Stomach (tissue), 9 donors: ENCODE data around the gene CDCA5. TPM values are rescaled to one million over a fixed set of nuclear protein-coding genes. Genes with fewer than 3 reads are reported as not detected.
A peak's percentile ranks its signal among the peaks of the same experiment; 100 is the strongest.

Experiments used
- DNase-seq, 2 donors: peaks; one replicate each; pipeline versions ENCODE4 v3.0.0 to v3.0.0-alpha.2; 2013 to 2019
- H3K27ac ChIP-seq, 5 donors: fragments of 200-600 bp in 4 of 5; sonication (generic) in 4 of 5; one replicate each; pipeline ENCODE4 v1.5.1; 2013 to 2019; ENCODE audit warnings: mild to moderate bottlenecking in 1 of 5, moderate library complexity in 1 of 5
- H3K27me3 ChIP-seq, 3 donors: fragments of 200-600 bp; sonication (generic); one replicate each; pipeline ENCODE4 v1.5.1; 2017 to 2019; ENCODE audit warnings: mixed run types in 1 of 3
- H3K36me3 ChIP-seq, 4 donors: fragments of 200-600 bp; sonication (generic); 1 replicate in 3 of 4; 2 replicates in 1 of 4; pipeline ENCODE4 v1.5.1; 2016 to 2019
- H3K4me1 ChIP-seq, 4 donors: fragments of 200-600 bp; sonication (generic); one replicate each; pipeline ENCODE4 v1.5.1; 2016 to 2019
- H3K4me3 ChIP-seq, 4 donors: fragments of 200-600 bp; sonication (generic) in 3 of 4; one replicate each; pipeline ENCODE4 v1.5.1; 2016 to 2019; ENCODE audit warnings: mild to moderate bottlenecking in 1 of 4
- H3K9me3 ChIP-seq, 4 donors: fragments of 200-600 bp; sonication (generic); one replicate each; pipeline ENCODE4 v1.5.1; 2016 to 2019
- EP300 ChIP-seq: sonication (generic); formaldehyde crosslinking; IDR thresholded peaks from one replicate; pipeline ENCODE4 v1.6.1; 2017; ENCODE audit warnings: antibody characterized with exemption
- POLR2A ChIP-seq, 4 donors: fragments of 450-650 bp; IDR thresholded peaks; one replicate each; pipeline ENCODE4 v1.6.1; 2016; ENCODE audit warnings: antibody characterized with exemption in 4 of 4, control low read depth in 2 of 4, mild to moderate bottlenecking in 1 of 4, moderate library complexity in 1 of 4
- POLR2AphosphoS5 ChIP-seq, 3 donors: sonication (generic); formaldehyde crosslinking; IDR thresholded peaks; one replicate each; pipeline ENCODE4 v1.6.1; 2016; ENCODE audit warnings: antibody characterized with exemption in 3 of 3
- WGBS, 5 donors: extraction: QIAGEN DNeasy Blood & Tissue Kit in 3 of 5; methylation state at CpG; one replicate each; pipeline versions ENCODE4 v1.1.5 to v1.1.7; 2013 to 2018; 5-methylcytosine and 5-hydroxymethylcytosine counted together
- intact Hi-C: fragments of 100-400 bp; cut with DNase I; formaldehyde crosslinking; loops from one replicate; pipeline ENCODE4 v1.15.1; 2023; ENCODE audit warnings: low total_unique reads
- polyA plus RNA-seq, 3 donors: library from polyadenylated mRNA; stranded (reverse); fragments of 200-250 nt; gene quantifications; one replicate each; pipeline ENCODE4 v1.2.3, GENCODE V29; 2013
- total RNA-seq, 5 donors: library from RNA; depleted of rRNA; stranded (reverse); fragments of >200 nt; gene quantifications; one replicate each; pipeline versions ENCODE4 v1.1.0 to v1.2.3, GENCODE V29; 2014 to 2016
- TF ChIP-seq, protein P1 (sequence below), 7 experiments: fragments of 450-650 bp in 4 of 7; fragments of 200-600 bp in 3 of 7; sonication (generic) in 3 of 7; IDR thresholded peaks; one replicate each; pipeline ENCODE4 v1.5.1; 2016 to 2019; ENCODE audit warnings: antibody characterized with exemption in 7 of 7, control low read depth in 2 of 7, mild to moderate bottlenecking in 1 of 7
- donor health status: healthy with polysubstance abuse.
- donor health status: Bipolar disorder and iron deficiency.
- donor health status: healthy.

The CDCA5 gene
- total and polyA plus RNA-seq, 8 donors: 1.4 to 9.1 (median 3.1) TPM

DNA sequence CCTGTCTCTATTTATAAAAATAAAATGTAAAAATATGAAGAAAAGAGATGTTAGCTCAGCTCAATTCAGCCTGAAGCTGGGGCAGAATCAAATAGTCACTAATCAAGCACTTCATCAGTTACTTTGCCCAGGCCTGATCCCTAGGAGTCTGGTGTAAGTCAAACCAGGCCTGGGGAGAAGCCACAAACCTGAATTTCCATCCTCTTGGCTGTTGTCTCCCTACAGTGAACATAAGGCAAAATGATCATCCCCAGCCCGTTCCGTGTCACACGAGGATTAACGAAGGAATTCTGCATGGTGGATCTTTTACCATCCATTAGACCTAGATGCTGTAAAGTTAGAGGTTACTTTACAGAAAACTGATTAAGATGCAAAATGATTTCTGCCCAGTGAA lies 19.0 kb downstream of the CDCA5 start:
- no peaks in the 10 kb centered on the region for H3K4me1 ChIP-seq
- no peaks in the 10 kb centered on the region for H3K36me3 ChIP-seq
- WGBS, 5 donors: 86 to 95% (median 91%) methylated on average over 4 of the region's 4 CpGs
- DNase-seq: no peak
- H3K9me3 ChIP-seq: no peaks in the 10 kb centered on the region
- intact Hi-C loops: no loop called here
- H3K27ac ChIP-seq: no peak overlapping the region
- H3K4me3 ChIP-seq: no peak overlapping the region
- TF ChIP-seq EP300 (no peak), POLR2AphosphoS5 (IDR thresholded peaks at IDR 0.05) (no peak), POLR2A (IDR thresholded peaks at IDR 0.05) (no peak)
- TF ChIP-seq, protein P1, sequence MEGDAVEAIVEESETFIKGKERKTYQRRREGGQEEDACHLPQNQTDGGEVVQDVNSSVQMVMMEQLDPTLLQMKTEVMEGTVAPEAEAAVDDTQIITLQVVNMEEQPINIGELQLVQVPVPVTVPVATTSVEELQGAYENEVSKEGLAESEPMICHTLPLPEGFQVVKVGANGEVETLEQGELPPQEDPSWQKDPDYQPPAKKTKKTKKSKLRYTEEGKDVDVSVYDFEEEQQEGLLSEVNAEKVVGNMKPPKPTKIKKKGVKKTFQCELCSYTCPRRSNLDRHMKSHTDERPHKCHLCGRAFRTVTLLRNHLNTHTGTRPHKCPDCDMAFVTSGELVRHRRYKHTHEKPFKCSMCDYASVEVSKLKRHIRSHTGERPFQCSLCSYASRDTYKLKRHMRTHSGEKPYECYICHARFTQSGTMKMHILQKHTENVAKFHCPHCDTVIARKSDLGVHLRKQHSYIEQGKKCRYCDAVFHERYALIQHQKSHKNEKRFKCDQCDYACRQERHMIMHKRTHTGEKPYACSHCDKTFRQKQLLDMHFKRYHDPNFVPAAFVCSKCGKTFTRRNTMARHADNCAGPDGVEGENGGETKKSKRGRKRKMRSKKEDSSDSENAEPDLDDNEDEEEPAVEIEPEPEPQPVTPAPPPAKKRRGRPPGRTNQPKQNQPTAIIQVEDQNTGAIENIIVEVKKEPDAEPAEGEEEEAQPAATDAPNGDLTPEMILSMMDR (IDR thresholded peaks at IDR 0.05): no peak
- no peaks in the 10 kb centered on the region for H3K27me3 ChIP-seq

DNA sequence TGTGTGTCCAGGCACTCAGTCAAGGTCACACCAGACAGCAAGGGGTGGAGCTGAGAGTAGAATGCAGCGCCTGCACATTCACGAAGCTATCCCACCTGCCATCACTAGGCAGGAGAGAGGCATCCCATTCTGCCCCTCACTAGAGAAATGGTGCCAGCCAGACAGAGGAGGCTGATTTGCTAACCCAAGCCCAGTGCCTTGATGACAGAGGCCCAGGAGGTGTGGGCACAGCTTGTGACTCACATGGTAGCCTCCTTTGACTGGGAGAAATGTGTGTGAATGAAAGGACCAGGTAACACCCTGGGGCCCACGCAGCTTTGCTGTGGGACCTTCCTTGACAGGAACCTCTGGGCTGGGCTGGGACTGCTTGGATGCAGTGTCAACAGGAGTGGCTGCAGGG lies 20.3 kb downstream of the CDCA5 start:
- Histone ChIP-seq H3K27me3 (no peaks in the 10 kb centered on the region), H3K9me3 (no peaks in the 10 kb centered on the region), H3K27ac (no peak overlapping the region), H3K4me3 (no peak overlapping the region), H3K36me3 (no peaks in the 10 kb centered on the region), H3K4me1 (no peaks in the 10 kb centered on the region)
- WGBS, 5 donors: 42 to 72% (median 61%) methylated on average over 3 of the region's 3 CpGs
- TF ChIP-seq EP300 (no peak), POLR2AphosphoS5 (IDR thresholded peaks at IDR 0.05) (no peak), POLR2A (IDR thresholded peaks at IDR 0.05) (no peak)
- TF ChIP-seq, protein P1 (IDR thresholded peaks at IDR 0.05): no peak
- intact Hi-C loops: no loop called here
- DNase-seq: no peak

DNA sequence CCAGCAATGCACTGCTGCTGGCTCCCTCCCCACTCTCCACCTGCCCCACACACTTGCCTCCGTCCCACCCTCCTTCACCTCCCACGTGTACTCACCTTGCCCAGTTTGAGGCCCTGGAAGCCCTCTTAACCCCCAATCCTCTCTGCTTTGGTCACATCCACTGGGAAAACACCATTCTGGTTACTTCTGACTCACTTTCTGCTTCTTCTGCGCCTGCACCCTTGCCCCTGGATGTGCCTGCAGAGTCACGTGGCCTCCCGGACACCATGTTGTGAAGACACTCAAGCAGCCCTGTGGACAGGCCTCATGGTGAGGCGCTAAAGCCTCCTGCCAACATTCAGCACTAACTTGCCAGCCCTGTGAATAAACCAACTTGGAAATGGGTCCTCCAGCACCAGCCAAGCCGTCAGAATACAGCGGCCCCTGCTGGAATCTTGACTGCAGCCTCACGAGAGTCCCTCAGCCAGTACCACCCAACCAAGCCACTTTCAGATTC lies 22.9 kb downstream of the CDCA5 start:
- DNase-seq: peak in 1 of 2 donors; percentile 27
- no peak overlapping the region for H3K27ac ChIP-seq
- 55 to 69% (median 64%) methylated on average over 9 of the region's 9 CpGs for WGBS, 5 donors
- no peaks in the 10 kb centered on the region for H3K9me3 ChIP-seq
- H3K4me3 ChIP-seq: no peak overlapping the region
- no peaks in the 10 kb centered on the region for H3K36me3 ChIP-seq
- intact Hi-C loops: no loop called here
- no peaks in the 10 kb centered on the region for H3K4me1 ChIP-seq
- TF ChIP-seq POLR2AphosphoS5 (IDR thresholded peaks at IDR 0.05) (no peak), EP300 (no peak), POLR2A (IDR thresholded peaks at IDR 0.05) (no peak)
- TF ChIP-seq, protein P1 (IDR thresholded peaks at IDR 0.05): no peak
- no peaks in the 10 kb centered on the region for H3K27me3 ChIP-seq

DNA sequence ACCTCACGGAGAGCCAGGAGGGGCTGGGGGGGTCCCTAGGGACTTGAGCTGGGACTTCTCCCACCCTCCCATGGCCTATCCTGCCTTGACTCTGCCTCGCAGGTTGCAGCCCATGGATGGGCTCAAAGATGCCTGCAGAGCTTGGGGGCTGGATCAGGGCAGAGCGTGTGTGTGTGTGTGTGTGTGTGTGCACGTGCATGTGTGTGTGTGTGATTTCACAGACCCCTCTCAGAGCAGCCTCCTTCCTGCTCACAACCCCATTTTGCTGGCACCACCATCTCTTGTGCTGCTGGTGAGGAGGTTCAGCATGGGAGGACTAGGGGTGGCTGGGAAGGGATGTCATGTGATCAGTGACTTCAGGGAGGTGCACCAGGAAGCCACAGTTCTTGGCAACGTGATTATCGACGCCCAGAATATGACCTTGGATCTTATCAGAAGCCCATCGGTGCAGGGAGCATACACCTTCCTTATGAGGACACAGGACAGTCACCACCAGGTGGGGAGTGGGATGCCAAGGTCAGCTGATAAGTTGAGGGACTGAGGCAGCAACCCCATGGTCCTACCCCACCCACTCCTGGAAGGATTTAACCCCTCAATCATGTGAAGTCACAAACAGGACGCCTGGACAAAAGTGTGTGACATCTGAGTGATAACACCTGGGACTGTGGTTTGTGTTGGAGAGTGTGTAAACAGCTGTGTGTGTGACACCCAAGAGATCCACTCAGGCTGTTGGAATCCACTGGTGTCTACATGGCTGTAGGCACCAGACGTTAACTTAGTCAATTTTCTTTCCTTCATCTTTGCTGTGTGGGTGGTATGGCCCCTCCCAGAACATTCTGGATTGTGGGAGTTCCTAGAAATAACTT lies 23.6 kb downstream of the CDCA5 start:
- no peaks in the 10 kb centered on the region for H3K36me3 ChIP-seq
- H3K9me3 ChIP-seq: no peaks in the 10 kb centered on the region
- WGBS, 5 donors: 41 to 50% (median 46%) methylated on average over 8 to 10 of the region's 10 CpGs
- H3K4me1 ChIP-seq: no peaks in the 10 kb centered on the region
- intact Hi-C loops: no loop called here
- TF ChIP-seq POLR2AphosphoS5 (IDR thresholded peaks at IDR 0.05): no peak
- no peak for TF ChIP-seq POLR2A (IDR thresholded peaks at IDR 0.05)
- TF ChIP-seq EP300: no peak
- TF ChIP-seq, protein P1 (IDR thresholded peaks at IDR 0.05): no peak
- H3K27me3 ChIP-seq: no peaks in the 10 kb centered on the region
- H3K27ac ChIP-seq: no peak overlapping the region
- no peak overlapping the region for H3K4me3 ChIP-seq
- DNase-seq: no peak
